B cell (primary cell): ENCODE data around the gene JAK1.

ENCODE experiments used
- EZH2 ChIP-seq: IDR thresholded peaks from 2 replicates; pipeline ENCODE4 v1.6.1; 2012; ENCODE audit warnings: borderline replicate concordance, low read depth, mild to moderate bottlenecking, moderate library complexity, low read length; ENCODE audit not compliant: insufficient read depth, poor library complexity, severe bottlenecking
- TF ChIP-seq, protein P1 (sequence below): fragments of 200-600 bp; IDR thresholded peaks from one replicate; pipeline ENCODE4 v1.8.0; 2022; ENCODE audit warnings: antibody characterized with exemption, mild to moderate bottlenecking

DNA sequence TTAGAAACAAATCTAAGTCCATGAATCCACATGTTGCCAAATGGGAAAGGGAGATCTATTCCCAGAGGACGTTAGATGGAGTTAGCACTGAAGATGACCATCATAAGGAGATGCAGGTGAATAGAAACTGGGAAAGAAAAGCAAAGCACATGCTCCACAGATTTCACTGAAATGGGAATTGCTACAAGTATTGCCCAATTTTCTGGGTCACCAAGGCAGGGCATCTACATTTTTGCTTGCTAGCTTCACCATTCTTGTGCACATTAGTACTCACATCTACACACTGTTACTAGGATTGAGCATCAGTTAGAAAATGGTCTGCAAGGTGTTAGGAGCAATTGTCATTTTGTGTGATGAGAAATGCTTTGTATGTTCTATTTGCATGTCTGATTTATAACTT, 99.1 kb downstream of the JAK1 start:
- no peak for TF ChIP-seq EZH2
- TF ChIP-seq, protein P1, sequence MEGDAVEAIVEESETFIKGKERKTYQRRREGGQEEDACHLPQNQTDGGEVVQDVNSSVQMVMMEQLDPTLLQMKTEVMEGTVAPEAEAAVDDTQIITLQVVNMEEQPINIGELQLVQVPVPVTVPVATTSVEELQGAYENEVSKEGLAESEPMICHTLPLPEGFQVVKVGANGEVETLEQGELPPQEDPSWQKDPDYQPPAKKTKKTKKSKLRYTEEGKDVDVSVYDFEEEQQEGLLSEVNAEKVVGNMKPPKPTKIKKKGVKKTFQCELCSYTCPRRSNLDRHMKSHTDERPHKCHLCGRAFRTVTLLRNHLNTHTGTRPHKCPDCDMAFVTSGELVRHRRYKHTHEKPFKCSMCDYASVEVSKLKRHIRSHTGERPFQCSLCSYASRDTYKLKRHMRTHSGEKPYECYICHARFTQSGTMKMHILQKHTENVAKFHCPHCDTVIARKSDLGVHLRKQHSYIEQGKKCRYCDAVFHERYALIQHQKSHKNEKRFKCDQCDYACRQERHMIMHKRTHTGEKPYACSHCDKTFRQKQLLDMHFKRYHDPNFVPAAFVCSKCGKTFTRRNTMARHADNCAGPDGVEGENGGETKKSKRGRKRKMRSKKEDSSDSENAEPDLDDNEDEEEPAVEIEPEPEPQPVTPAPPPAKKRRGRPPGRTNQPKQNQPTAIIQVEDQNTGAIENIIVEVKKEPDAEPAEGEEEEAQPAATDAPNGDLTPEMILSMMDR = no peak
